Measurements from ENCODE around the gene CAMK1D. TPM values are rescaled to one million over a fixed set of nuclear protein-coding genes. Genes with fewer than 3 reads are reported as not detected.
"Not testable (repeated sequence)": the region's sequence is repeated elsewhere in the genome, so short reads cannot be mapped to it uniquely, and the experiment has no call there.

The CAMK1D gene
- 6.8 and 8.7 TPM in 2 replicates for total RNA-seq

DNA sequence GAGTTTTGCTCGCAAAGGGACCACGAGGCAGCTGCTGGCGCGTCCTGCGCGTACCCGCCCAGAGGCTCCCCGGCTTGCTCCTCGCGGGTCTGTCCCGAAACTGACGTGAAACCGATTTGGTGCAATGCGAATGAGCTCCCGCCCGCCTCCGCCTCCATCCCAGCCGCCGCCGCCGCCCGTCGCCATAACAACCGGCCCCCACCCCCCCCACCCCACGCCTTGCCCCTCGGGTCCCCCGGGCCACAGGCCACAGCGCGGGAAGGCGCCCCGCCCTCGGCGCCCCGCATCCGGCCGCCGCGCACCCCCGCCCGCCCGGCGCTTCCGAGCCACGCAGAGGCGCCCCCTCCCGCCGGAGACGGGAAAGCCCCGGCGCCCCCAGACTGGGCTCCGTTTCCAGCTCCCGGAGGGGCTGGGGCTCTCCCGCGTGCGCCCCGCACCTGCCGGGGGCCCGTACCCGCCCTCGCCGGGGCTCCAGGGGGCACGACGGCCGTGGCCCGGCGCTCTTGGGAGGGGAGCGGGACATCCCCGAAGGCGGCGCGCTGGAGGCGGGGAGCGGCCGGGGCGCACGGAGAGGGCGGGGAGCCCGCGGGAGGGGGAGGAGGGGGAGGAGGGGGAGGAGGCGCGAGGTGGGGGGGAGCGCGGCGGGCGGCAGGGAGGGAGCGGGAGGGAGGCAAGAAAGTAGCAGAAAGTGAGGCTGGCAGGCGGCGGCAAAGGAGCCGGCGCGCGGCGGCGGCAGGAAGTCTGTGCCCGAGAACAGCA is at the start of gene CAMK1D:
Gene CAMK1D (plus strand): TSS at position 678 of the 759 bp plus-strand sequence.
- intact Hi-C loops (cut with micrococcal nuclease): loop anchor here (1.0 to 10.0 kb wide), 7 partner anchors 17 to 753 kb away; partner anchors contain the start of genes CDC123, NUDT5, OPTN and SEC61A2

DNA sequence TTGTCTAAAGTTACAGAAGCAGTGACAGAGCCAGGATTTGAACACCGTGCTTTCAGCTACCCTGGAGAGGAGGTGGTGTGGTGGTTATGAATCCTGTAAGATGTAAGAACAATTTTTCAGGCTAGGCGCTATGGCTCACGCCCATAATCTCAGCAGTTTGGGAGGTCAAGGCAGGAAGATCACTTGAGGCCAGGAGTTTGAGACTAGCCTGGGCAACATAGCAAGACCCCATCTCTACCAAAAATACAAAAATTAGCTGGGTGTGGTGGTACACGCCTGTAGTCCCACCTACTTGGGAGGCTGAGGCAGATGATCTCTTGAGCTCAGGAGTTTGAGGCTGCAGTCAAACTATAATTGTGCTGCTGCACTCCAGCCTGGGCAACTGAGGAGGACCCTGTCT is 48.3 kb upstream of the CAMK1D start:
- intact Hi-C loops (cut with micrococcal nuclease): not testable (repeated sequence)

DNA sequence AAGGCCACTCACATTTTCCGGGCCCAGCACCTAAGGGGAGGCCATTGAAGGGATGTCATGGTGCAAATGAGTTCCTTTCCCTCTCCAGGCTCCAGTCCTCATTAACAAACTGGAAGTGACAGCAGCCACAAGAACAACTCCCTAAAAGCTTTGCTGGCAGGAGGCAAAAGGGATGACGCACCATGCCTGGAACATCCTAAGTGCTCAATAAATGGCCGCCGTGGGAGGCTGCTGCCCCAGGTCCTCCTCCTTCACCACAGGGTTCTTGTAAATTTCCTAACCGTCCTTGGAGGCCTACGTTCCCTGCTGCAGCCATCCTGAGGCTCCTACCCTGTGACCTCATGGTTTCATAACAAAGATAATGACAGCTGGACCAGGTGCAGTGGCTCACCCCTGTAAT is 41.3 kb upstream of the CAMK1D start:
- intact Hi-C loops (cut with micrococcal nuclease): no loop called here

DNA sequence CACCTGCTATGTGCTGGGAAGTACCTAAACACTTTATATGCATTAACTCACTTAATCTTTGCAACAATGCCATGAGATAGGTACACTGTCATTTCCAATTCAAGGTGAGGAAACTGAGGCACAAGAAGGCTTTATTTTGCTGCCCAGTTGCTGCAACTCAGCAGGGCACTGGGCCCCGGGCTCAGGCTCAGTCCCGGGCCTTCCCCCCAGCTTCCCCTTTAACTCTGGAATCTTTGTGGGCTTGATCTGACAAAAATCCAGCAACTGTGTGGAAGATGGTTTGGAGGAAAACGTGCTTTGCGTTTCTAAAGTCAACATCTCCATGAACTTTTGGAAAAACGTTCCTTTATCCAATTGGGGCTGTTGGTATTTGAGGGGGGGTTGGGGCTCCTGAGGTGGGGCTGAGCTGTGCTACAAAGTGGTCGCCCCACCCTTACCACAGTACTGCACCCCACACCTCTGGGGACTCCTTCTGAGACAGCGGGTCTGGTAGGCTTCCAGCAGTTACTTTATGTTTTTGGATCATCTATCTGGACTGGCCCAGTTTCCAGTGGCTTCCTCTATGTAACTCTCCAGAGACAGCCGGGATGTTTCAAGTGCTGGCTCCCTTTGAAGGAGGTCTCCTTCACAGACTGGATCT is 40.5 kb upstream of the CAMK1D start:
- intact Hi-C loops (cut with micrococcal nuclease): no loop called here

DNA sequence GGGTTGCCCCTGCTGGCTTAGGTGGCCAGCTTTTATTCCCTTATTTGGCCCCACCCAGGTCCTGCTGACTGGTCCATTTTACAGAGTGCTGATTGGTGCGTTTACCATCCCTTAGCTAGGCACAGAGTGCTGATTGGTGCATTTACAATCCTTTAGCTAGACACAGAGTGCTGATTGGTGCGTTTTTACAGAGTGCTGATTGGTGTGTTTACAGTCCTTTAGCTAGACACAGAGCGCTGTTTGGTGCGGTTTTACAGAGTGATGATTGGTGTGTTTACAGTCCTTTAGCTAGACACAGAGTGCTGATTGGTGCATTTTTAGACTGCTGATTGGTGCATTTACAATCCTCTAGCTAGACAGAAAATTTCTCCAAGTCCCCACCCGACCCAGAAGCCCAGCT is 39.6 kb upstream of the CAMK1D start:
- intact Hi-C loops (cut with micrococcal nuclease): not testable (repeated sequence)

DNA sequence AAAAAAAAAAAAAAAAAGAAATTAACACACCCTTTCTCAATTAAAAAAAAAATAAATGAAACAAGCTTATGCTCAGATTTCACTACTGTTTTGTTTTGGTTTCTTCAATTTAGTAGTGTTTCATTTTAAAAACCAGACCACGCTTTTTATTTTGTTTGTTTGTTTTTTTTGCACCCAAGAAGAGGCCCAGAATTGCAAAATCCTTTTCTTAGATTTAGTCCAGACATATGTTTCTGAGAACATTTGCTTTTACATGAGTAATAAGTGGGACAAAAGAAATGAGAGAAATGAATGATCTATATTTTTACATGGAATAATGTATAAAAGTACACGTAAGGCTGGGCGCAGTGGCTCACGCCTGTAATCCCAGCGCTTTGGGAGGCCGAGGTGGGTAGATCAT is 34.5 kb upstream of the CAMK1D start:
- intact Hi-C loops (cut with micrococcal nuclease): no loop called here

DNA sequence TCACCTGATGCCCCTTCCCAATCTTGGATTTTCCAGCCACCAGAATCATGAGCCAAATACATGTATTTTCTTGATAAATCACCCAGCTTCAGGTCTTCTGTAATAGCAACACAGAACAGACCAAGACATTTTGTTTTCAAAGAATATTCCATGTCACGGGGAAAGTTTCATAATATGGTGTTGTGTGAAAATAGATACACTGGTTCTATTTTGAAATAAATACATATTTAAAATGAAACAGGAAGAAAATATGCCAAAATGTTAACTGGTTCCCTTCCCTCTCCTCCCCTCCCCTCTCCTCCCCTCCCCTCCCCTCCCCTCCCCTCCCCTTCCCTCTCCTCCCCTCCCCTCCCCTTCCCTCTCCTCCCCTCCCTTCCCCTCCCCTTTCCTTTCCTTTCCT is 30.3 kb upstream of the CAMK1D start:
- intact Hi-C loops (cut with micrococcal nuclease): no loop called here

DNA sequence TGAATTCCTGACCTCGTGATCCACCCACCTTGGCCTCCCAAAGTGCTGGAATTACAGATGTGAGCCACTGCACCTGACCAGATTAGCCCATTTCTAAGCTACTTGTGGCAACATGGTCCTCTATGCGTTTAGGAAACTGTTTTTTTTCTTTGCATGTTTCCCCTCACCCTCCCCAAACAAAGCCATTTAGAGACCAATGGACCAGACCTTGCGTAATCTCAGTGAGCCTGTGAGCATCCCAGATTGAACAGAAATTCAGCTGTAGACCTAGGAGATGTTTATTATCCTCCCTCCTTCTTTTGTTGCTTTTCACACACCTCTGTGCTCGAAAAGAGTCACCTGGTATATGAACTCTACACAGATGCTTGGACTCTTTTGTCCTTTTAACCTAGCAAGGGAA is 28.5 kb upstream of the CAMK1D start:
- intact Hi-C loops (cut with micrococcal nuclease): no loop called here

DNA sequence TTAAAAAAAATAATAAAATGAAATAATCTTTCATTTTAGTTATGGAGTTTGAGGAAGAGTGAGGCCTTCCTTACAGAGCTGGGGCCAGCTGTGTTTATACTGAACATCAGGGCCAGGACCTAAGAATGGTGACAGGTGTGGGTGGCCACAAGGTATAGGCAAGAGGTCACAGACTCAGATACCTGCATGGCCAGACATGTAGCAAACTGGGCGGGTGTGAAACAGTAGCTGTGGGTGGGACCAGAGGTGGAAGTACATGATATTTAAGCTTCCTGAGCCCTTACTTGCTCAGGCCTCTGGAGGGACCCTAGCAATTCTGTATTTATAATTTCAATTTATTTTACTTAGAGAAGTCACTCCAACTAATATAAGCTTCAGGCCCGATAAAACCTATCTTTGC is 27.7 kb upstream of the CAMK1D start:
- intact Hi-C loops (cut with micrococcal nuclease): no loop called here

DNA sequence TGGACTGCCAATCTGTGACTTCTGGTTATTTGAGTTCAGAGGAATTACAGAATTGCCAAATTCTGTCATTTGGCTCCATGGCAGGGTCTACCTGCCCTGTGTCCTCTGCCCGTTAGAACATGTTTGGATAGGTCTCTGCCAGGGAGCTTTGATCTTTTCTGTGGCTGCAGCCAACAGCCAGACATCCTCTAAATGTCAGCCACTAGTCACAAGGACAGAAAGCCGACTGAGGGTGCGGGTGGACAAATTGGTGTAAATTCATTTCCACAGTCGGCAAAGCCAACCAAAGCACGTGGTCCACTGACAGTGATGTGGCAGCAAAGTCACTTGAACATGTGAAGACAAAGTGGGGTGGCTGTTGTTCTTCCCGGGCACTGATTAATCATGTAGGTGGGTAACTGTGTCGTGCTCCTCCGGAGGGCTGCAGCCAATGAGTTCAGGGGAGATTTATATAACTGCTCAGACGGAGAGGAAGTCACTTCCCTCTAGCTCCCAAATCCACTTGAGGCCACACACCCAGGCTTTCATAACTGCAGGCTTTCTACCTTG is 26.7 kb upstream of the CAMK1D start:
- intact Hi-C loops (cut with micrococcal nuclease): no loop called here

DNA sequence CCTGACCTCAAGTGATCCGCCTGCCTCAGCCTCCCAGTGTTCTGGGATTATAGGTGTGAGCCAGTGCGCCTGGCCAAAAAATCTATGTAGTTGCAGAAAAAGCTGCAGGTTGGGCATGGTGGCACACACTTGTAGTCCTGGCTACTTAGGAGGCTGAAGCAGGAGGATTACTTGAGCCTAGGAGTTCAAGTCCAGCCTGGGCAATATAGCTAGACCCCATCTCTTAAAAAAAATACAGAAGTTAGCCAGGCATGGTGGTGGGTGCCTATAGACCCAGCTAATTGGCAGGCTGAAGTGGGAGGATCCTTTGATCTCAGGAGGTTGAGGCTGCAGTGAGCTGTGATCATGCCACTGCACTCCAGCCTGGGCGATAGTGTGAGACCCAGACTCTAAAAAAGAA is 24.8 kb upstream of the CAMK1D start:
- intact Hi-C loops (cut with micrococcal nuclease): no loop called here

DNA sequence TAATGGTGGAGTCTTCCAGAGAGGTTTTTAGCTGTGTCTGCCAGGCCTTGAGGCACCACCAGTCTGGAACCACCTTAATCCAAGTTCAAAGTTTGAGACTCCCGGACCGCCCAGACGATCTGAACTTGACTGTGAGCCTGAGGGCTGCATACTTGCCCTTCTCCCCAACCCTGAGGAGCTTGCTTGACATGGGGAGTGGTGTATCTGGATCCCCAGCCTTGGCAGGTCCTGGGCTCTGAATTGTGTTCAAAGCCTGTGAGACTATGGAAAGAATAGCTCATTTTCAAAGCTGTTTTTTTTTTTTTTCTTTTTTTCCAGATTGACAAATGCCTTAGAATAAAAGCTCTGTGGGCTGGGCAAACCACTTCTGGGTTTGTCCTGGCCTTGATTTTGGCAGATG is 22.3 kb upstream of the CAMK1D start:
- intact Hi-C loops (cut with micrococcal nuclease): no loop called here

DNA sequence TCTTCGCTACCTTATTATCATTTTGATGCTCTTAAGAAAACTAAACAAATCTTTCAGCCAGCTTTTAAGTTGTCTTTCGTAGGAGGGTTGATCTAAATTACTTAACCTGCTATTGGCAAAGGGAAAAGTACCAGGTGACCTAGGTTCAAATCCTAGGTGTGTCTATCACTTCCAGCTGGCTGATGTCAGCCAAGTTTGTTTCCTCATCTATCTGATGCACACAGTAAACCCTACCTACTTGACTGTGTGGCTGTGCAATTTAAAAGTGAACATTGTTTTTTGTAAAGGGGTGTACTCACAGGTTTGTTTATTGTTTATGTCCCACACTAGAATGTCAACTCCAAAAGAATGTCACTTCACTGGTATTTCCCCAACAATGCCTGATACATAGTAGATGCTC is 21.9 kb upstream of the CAMK1D start:
- intact Hi-C loops (cut with micrococcal nuclease): no loop called here

DNA sequence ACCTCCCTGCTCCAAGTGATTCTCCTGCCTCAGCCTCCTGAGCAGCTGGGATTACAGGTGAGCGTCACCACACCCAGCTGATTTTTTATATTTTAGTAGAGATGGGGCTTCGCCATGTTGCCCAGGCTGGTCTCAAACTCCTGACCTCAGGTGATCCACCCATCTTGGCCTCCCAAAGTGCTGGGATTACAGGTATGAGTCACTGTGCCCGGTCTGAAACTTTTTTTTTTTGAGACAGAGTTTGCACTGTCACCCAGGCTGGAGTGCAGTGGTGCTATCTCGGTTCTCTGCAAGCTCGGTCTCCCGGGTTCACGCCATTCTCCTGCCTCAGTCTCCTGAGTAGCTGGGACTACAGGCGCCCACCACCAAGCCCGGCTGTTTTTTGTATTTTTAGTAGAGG is 21.0 kb upstream of the CAMK1D start:
- intact Hi-C loops (cut with micrococcal nuclease): not testable (repeated sequence)

DNA sequence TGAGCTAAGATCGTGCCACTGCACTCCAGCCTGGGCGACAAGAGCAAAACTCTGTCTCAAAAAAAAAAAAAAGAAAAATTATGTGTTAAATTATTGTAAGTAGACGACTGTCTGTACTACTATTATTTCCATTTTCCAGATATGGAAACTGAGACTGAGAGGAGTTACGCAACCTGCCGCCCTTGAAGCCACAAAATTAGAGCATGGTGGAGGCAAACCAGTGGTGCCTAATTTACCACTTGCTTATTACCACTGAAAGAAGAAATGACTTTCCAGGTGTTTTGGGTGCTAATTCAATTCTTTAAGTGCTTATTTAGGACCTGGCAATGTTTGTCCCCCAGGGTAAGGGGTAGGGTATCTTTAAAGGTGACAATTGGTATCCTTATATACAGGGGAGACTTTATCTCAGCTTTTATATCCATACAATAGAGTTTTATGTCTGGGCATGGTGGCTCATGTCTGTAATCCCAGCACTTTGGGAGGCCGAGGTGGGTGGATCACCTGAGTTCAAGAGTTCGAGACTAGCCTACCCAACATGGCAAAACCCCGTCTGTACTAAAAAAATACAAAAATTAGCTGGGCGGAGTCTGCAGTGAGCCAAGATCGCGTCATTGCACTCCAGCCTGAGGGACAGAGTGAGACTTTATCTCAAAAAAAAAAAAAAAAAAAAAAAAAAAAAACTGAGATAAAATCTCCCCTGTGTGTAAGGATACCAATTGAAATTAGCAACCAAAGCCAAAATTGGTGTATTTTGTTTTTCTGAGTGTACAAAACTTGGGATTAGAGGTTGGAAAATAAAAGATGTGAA is 16.6 kb upstream of the CAMK1D start:
- intact Hi-C loops (cut with micrococcal nuclease): no loop called here

DNA sequence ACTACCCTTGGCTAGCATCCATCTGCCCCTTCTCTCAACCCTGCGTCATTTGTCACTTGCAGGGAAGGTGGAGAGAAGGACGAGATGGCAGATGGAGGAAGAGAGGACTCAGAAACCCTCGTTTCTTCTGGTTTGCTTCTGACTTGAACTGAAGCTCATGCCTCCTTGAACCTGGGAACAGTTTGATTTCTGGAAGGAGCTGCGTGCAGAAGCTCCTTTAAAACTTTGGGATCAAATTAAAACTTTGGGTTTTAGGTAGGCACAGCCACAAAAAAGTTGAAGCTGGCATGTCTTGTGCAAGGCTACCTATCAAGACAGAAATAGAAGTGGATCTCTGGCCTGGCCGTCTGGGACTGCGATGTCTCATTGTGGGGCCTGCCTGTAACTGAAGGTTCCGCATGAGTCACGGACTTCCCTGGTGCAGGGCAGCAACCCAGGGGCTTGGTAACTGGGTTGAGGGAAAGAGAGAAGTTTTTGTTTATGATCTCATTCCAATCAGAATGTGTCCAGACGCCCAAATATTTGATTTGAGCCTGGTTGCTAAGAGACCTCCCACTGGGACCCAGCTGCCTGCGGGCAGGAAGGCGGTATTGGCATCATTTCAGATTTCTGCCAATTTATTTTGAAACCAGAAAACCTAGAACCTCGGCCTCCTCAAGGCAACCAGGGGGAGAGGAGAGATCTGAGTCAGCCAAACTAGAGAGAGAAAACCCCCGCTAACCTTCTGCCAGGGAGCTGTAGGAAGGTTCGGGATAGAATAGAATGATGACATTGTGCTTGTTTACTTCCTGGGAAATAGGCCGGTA is 15.8 kb upstream of the CAMK1D start:
- intact Hi-C loops (cut with micrococcal nuclease): no loop called here

DNA sequence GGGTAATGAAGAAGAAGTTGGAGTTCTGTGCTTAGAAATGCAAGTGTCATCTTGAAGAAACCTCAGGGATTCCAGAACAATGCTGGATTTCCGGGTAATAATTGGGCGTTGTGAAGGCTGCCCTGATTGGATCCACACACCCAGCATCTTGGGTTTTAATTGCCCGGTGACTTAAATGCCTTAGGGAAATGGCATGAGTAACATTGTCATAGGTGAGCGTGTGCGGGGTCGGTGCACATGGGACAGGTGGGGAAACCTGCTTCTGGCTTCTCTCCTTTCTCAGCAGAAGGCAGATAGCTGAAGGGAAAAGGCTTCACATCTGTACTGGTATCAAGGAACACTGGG is 15.2 kb upstream of the CAMK1D start:
- intact Hi-C loops (cut with micrococcal nuclease): no loop called here

DNA sequence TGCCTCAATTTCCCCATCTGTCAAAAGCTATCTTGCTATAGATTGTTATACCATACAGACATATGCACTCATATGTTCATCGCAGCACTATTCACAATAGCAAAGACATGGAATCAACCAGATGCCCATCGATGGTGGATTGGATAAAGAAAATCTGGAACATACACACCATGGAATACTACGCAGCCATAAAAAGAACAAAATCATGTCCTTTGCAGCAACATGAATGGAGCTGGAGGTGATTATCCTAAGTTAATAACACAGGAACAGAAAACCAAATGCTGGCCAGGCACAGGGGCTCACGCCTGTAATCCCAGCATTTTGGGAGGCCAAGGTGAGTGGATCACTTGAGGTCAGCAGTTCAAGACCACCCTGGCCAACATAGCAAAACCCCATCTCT is 14.2 kb upstream of the CAMK1D start:
- intact Hi-C loops (cut with micrococcal nuclease): not testable (repeated sequence)

DNA sequence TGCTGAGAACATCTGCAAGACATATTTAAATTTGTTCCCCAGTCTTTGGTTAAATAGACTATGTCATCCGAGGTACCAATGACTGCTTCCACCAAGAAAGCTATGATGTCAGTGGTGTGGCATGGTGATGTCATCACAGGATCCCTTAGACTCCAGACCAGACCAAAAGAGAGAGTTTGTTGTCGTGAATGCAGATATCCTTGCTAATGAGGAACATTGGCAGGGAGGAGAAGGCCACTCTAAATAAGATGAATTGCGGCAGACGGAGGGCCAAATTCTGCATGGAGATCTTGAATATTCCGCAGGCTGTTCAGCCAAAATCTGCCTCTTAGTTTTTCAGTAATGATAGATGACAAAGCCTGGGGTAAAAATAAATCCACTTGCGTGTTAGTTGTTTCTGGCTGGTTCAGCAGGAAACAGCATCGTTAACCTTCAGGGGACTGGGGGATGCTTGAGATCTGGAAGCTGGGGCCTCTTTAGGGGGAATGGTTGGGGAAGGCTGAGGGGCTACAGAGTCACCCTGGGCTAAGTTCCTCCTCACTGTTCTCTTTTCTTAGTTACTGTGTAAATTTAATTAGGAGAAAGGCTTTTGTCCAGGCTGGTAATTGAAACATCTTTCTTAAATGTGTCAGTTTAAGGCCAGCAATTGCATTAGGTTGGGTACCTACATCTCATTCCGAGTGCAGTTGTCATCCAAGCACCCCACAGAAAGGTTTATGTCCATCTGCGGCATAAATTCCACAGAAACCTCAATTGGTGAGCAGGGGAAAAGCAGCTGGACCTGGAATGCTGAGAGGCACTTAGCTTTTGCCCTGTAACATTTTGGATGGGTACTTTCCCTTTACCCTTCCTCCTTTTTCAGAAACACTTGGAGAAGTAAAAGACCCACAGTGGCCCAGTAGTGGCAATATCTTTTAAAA is 11.6 kb upstream of the CAMK1D start:
- intact Hi-C loops (cut with micrococcal nuclease): no loop called here

DNA sequence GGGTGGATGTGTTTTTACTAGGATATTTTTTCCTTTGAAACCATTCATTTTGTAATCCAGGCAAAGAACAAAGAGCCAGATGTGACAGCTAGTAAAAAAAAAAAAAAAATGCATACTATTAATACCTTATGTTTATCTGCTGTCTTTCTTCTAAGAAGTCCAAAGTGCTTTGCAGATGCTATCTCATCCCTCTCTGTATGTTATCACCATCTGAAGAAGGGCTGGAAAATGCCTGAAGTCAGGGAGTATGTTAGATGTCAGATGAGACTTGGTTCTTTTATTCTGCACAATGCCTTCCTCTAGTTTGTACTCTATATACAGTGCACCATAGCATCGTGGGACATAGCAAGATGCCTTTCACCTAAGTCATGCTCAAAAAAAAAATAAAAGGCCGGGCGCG is 10.4 kb upstream of the CAMK1D start:
- intact Hi-C loops (cut with micrococcal nuclease): no loop called here
